M059J (cell line): Measurements from ENCODE around the gene PXMP2. TPM values are rescaled to one million over a fixed set of nuclear protein-coding genes. Genes with fewer than 3 reads are reported as not detected.
"Not testable (repeated sequence)": the region's sequence is repeated elsewhere in the genome, so short reads cannot be mapped to it uniquely, and the experiment has no call there.

Experiments used
- DNase-seq: peaks from one replicate; pipeline ENCODE4 v3.0.0-alpha.2; 2012; ENCODE audit warnings: low read depth
- total RNA-seq: library from RNA; depleted of rRNA; stranded (reverse); fragments of >200 nt; shearing (Covaris generic); gene quantifications from 2 replicates; pipeline ENCODE4 v1.2.3, GENCODE V29; 2014; rRNA removed

The PXMP2 gene
- total RNA-seq, 1 experiment from 2014 or later = 66.4 TPM

DNA sequence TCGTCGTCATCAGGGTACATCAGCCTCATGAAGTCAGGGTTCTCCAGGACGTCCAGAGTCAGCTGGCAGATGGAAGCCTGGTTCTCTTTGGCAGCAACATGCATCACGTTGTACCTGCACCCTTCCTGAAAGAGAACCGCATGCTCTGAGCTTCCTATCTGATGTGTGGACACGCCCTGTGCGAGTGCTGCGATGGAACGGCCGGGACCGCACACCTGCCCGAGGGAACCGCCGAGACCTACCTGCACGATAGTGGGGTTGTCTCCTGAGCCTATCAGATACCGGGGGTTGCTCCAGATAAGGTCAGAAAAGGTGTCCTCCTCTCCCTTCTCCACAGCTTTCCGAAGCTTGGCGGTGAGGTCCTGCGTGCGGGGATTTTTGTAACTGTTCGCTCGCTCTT, 60.5 kb downstream of the PXMP2 start:
- DNase-seq = no peak

DNA sequence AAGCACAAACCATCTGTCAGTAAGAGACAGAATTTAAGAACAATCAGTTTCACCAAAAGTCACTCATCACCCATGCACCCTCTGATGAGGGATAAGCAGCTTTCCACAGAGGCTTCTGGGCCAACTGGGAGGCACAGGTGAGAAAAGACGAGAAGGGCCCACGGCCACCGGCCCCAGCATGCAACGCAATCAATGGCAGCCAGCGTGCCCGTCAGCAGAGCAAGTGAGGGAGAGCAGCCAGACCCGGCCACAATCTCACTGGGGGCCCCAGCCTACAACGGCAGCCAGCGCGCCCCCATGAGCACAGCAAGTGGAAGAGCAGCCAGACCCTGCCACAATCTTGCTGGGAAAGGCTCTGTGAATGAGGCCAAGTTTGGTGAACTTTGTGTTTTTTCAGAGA, 60.9 kb downstream of the PXMP2 start:
- DNase-seq = no peak

DNA sequence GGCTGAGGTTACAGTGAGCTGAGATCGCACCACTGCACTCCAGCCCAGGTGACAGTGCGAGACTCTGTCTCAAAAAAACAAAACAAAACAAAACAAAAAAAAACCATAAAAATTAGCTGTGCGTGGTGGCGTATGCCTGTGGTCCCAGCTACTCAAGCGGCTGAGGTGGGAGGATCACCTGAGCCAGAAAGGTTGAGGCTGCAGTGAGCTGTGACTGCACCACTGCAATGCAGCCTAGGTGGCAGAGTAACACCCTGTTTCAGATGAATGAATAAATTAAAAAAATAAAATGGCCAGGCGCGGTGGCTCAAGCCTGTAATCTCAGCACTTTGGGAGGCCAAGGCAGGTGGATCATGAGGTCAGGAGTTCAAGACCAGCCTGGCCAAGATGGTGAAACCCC, 66.3 kb downstream of the PXMP2 start:
- not testable (repeated sequence) for DNase-seq

DNA sequence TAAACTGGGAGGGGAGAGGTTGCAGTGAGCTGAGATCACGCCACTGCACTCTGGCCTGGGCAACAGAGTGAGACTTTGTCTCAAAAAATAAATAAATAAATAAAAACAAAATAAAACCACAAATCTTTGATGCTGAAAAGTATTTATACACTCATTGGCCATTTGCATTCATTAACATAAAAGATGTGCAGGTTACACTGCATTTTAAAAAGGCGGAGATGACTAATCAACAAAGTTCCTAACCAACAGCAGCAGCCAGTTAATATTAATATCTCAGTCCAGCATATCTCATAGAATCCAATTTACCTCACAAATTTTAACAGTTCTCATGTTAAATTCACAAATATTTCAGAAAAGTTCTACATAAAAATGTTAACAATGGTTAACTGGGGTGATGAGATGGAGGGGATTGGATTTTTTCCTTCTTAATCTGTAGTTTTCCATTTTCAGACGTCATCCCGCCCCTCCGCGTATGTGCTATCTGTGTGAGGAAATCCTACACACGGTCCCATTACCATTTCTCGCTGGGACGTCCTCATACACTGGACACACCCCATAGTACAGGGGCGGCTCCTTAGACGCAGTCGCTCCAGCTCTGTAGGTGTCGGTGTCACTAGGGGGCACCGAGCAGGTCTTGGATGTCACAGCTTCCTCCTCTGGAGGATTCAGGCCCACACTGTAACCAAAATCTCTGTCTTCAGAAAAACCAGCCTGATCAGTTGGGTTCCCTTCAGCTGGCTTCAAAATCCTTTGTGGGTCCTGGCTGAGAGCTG, 67.0 kb downstream of the PXMP2 start:
- no peak for DNase-seq

Other genes with a start within 250 kb of the PXMP2 start
- 1.6 and 3.2 TPM in 2 replicates for gene FBRSL1, start 197.4 kb upstream of the PXMP2 start, total RNA-seq
- not detected in 2 replicates for gene LRCOL1, start 77.0 kb upstream of the PXMP2 start, total RNA-seq
- not detected in 2 replicates for gene P2RX2, start 68.8 kb upstream of the PXMP2 start, total RNA-seq
- 7.0 and 15.8 TPM in 2 replicates for gene POLE, start 245 bp upstream of the PXMP2 start, total RNA-seq
- 36.2 and 43.8 TPM in 2 replicates for gene PGAM5, start 23.3 kb downstream of the PXMP2 start, total RNA-seq
- gene ANKLE2, start 74.2 kb downstream of the PXMP2 start, total RNA-seq = 47.4 and 57.4 TPM in 2 replicates
- gene GOLGA3, start 141.3 kb downstream of the PXMP2 start, total RNA-seq = 46.1 and 98.9 TPM in 2 replicates
- 14.7 and 33.1 TPM in 2 replicates for gene CHFR, start 200.0 kb downstream of the PXMP2 start, total RNA-seq